VCaP (cell line): Measurements from ENCODE around the gene CYP21A2.

Experiments used
- H3K27ac ChIP-seq: fragments of 450-650 bp; 2 replicates; pipeline ENCODE4 v1.5.1; 2017
- CTCF ChIP-seq: fragments of 450-650 bp; conservative IDR thresholded peaks from 2 replicates; pipeline ENCODE4 v1.5.1; 2017; ENCODE audit warnings: mild to moderate bottlenecking, moderate library complexity

The CYP21A2 gene

GRCh38 chr6:32079566-32080290, 41.5 kb downstream of the CYP21A2 start:
- no peak overlapping the region for H3K27ac ChIP-seq

GRCh38 chr6:32081168-32081990, 43.2 kb downstream of the CYP21A2 start:
- TF ChIP-seq CTCF = no peak
- no peak overlapping the region for H3K27ac ChIP-seq

More at GRCh38 chr6:32079566-32080290, 41.5 kb downstream of the CYP21A2 start:
- no peak for TF ChIP-seq CTCF

- no peak overlapping the region for H3K27ac ChIP-seq
- TF ChIP-seq CTCF = no peak
Measured at GRCh38 chr6:32082478-32082877, 44.3 kb downstream of the CYP21A2 start.

- no peak for TF ChIP-seq CTCF
- H3K27ac ChIP-seq = no peak overlapping the region
Measured at GRCh38 chr6:32082935-32083334, 44.7 kb downstream of the CYP21A2 start.

- no peak for TF ChIP-seq CTCF
- no peak overlapping the region for H3K27ac ChIP-seq
Measured at GRCh38 chr6:32083812-32084768, 45.9 kb downstream of the CYP21A2 start.

GRCh38 chr6:32084780-32085179, 46.6 kb downstream of the CYP21A2 start:
- H3K27ac ChIP-seq = no peak overlapping the region
- no peak for TF ChIP-seq CTCF
